Bladder microvascular endothelial cell (primary cell): ENCODE data around the gene ADH7. TPM values are rescaled to one million over a fixed set of nuclear protein-coding genes. Genes with fewer than 3 reads are reported as not detected.

ENCODE experiments used
- total RNA-seq: library from RNA; depleted of rRNA; stranded (reverse); fragments of >200 nt; gene quantifications from 2 replicates; pipeline ENCODE4 v1.2.3, GENCODE V29; 2014

ADH7 gene
- not detected in 2 replicates for total RNA-seq

GRCh38 chr4:99435154-99435553 is at the start of gene ADH7:
Gene ADH7, minus strand, starts transcription at chr4:99435342. Its CDS starts 109 bp downstream, at chr4:99435233.

Other genes starting within 250 kb of the ADH7 start
- not detected in 2 replicates for gene ADH6, start 216.1 kb downstream of the ADH7 start, total RNA-seq
- not detected in 2 replicates for gene ADH1A, start 144.4 kb downstream of the ADH7 start, total RNA-seq
- 0.32 and 1.9 TPM in 2 replicates for gene ADH1B, start 113.9 kb downstream of the ADH7 start, total RNA-seq
- not detected in 2 replicates for gene ADH1C, start 82.6 kb downstream of the ADH7 start, total RNA-seq
- gene C4orf17, start 75.7 kb upstream of the ADH7 start, total RNA-seq, result not detected in 2 replicates
- gene TRMT10A, start 128.7 kb upstream of the ADH7 start, total RNA-seq, result 5.0 and 7.8 TPM in 2 replicates
- gene MTTP, start 139.5 kb upstream of the ADH7 start, total RNA-seq, result not detected in 2 replicates
- gene C4orf54, start 222.5 kb upstream of the ADH7 start, total RNA-seq, result under 0.01 and 0.06 TPM in 2 replicates